Pancreas (tissue), 10 donors: ENCODE results near the gene BBS1. TPM values are rescaled to one million over a fixed set of nuclear protein-coding genes. Genes with fewer than 3 reads are reported as not detected.
A peak's percentile ranks its signal among the peaks of the same experiment; 100 is the strongest.

Experiments
- ATAC-seq, 4 donors: fragments of 200-7000 bp; cut with Tn5 transposase; one replicate each; pipeline versions ENCODE4 v1.8.0 to v1.9.1; 2020; ENCODE audit warnings: mild to moderate bottlenecking in 4 of 4, moderate library complexity in 4 of 4
- DNase-seq, 6 donors: peaks; one replicate each; pipeline ENCODE4 v3.0.0-alpha.2; 2020
- FAIRE-seq: peaks from 2 replicates; lab custom pipeline; 2012; peaks lifted over from hg19 to GRCh38; lab: Jason Lieb, UNC
- H3K27ac ChIP-seq, 4 donors: fragments of 200-600 bp; sonication (generic); 1 replicate in 3 of 4; 2 replicates in 1 of 4; pipeline versions ENCODE4 v1.5.0 to v1.8.0; 2020
- H3K27me3 ChIP-seq, 4 donors: fragments of 200-600 bp; one replicate each; pipeline ENCODE4 v1.8.0; 2021
- H3K36me3 ChIP-seq, 3 donors: fragments of 200-600 bp; sonication (generic) in 1 of 3; one replicate each; pipeline versions ENCODE4 v1.5.0 to v1.8.0; 2020 to 2021
- H3K4me1 ChIP-seq, 3 donors: fragments of 200-600 bp; one replicate each; pipeline ENCODE4 v1.8.0; 2021
- H3K4me3 ChIP-seq, 4 donors: fragments of 200-600 bp; sonication (generic) in 2 of 4; one replicate each; pipeline versions ENCODE4 v1.5.0 to v1.8.0; 2020 to 2021
- H3K9me3 ChIP-seq, 4 donors: fragments of 200-600 bp; one replicate each; pipeline ENCODE4 v1.8.0; 2021
- WGBS, 2 donors: extraction: QIAGEN DNeasy Blood & Tissue Kit; methylation state at CpG; one replicate each; pipeline ENCODE4 v1.1.7; 2013; 5-methylcytosine and 5-hydroxymethylcytosine counted together
- intact Hi-C, 3 donors: fragments of 100-400 bp; cut with DNase I; formaldehyde crosslinking; loops; one replicate each; pipeline versions ENCODE4 v1.11.1 to v1.14.2; 2022
- polyA plus RNA-seq, 2 donors: library from polyadenylated mRNA; stranded (reverse); fragments of 200-250 nt; gene quantifications; one replicate each; pipeline ENCODE4 v1.2.3, GENCODE V29; 2013
- total RNA-seq, 6 donors: library from RNA; stranded (reverse); fragmentation: NEBNext Ultra II Directional in 4 of 6; extraction: Animal tissue kit (Norgen Biotek cat#: 25700) in 4 of 6; gene quantifications; one replicate each; pipeline versions ENCODE4 v1.2.1 to v1.2.4, GENCODE V29; 2021 to 2023
- TF ChIP-seq, protein P1 (sequence below), 4 donors: fragments of 200-600 bp; sonication (generic) in 3 of 4; IDR thresholded peaks; one replicate each; pipeline versions ENCODE4 v1.5.0 to v1.8.0; 2021; ENCODE audit warnings: antibody characterized with exemption in 4 of 4
- donor health status: healthy with polysubstance abuse.
- donor health status: DM: no; HTN: no; CAD: no; lungs with moderate emphysema.
- donor health status: DM: no; HTN: no; CAD: no.
- donor health status: control.
- donor health status: control.
- donor health status: Bipolar disorder and iron deficiency.
- donor health status: DM: yes; HTN: yes; CAD: no.
- donor health status: DM: no; HTN: no; CAD: no.
- donor health status: DM: no; HTN: no; CAD: no.
- donor health status: DM: yes; HTN: yes; CAD: no.

BBS1 gene
- total and polyA plus RNA-seq, 8 donors: 19.1 to 31.9 (median 22.1) TPM

DNA sequence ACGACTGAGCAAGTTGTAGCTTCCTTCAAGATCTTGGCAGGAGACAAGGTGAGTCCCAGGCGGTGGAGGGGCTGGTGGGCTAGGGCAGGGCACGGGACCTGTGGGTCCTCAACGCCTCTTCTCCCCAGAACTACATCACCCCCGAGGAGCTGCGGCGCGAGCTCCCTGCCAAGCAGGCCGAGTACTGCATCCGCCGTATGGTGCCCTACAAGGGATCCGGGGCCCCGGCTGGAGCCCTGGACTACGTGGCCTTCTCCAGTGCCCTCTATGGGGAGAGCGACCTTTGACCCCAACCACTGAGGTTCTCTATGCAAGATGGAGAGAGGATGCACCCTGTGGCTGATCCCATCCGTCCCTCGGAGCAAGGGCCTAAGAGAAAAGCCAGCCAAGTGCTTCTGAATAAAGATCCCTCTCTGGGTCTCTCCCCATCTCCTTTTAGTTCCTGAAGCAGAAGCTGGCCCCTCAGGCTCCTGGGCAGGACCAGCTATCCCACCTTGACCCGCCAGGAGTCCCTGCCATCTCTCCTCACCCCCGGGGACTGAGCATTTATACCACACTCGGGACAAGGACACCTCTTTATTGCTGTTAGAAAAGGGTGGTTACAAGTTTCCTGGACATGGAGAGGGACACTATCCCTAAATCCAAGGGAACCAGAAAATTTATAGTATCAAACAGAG lies 52.6 kb downstream of the BBS1 start:
- no peak overlapping the region for H3K27ac ChIP-seq
- no peaks in the 10 kb centered on the region for H3K36me3 ChIP-seq
- H3K4me3 ChIP-seq: no peak overlapping the region
- peak in 1 of 6 donors; percentile 49 for DNase-seq
- H3K27me3 ChIP-seq: no peaks in the 10 kb centered on the region
- no peak for FAIRE-seq
- H3K9me3 ChIP-seq: no peaks in the 10 kb centered on the region
- WGBS, 2 donors: 86 to 88% methylated on average over 20 of the region's 20 CpGs
- intact Hi-C loops: no loop called here
- H3K4me1 ChIP-seq: peaks cover 0 to 8% (median 0%) of the 10 kb centered on the region in 3 donors
- TF ChIP-seq, protein P1, sequence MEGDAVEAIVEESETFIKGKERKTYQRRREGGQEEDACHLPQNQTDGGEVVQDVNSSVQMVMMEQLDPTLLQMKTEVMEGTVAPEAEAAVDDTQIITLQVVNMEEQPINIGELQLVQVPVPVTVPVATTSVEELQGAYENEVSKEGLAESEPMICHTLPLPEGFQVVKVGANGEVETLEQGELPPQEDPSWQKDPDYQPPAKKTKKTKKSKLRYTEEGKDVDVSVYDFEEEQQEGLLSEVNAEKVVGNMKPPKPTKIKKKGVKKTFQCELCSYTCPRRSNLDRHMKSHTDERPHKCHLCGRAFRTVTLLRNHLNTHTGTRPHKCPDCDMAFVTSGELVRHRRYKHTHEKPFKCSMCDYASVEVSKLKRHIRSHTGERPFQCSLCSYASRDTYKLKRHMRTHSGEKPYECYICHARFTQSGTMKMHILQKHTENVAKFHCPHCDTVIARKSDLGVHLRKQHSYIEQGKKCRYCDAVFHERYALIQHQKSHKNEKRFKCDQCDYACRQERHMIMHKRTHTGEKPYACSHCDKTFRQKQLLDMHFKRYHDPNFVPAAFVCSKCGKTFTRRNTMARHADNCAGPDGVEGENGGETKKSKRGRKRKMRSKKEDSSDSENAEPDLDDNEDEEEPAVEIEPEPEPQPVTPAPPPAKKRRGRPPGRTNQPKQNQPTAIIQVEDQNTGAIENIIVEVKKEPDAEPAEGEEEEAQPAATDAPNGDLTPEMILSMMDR (IDR thresholded peaks at IDR 0.05): no peak
- ATAC-seq: no peak

- Histone ChIP-seq H3K36me3 (no peaks in the 10 kb centered on the region), H3K4me3 (no peak overlapping the region), H3K4me1 (peaks cover 0 to 8% (median 0%) of the 10 kb centered on the region in 3 donors), H3K27ac (no peak overlapping the region), H3K27me3 (no peaks in the 10 kb centered on the region), H3K9me3 (no peaks in the 10 kb centered on the region)
- DNase-seq (no peak), FAIRE-seq (no peak), ATAC-seq (no peak)
- intact Hi-C loops: no loop called here
- 86 to 96% methylated on average over 10 of the region's 10 CpGs for WGBS, 2 donors
- TF ChIP-seq, protein P1 (IDR thresholded peaks at IDR 0.05): no peak
Observed at GRCh38 chr11:66563832-66564231, 53.4 kb downstream of the BBS1 start.

GRCh38 chr11:66564538-66564937 lies 54.1 kb downstream of the BBS1 start:
- no peak for FAIRE-seq

GRCh38 chr11:66564984-66565383 lies 54.5 kb downstream of the BBS1 start:
- H3K27ac ChIP-seq: no peak overlapping the region
- no peaks in the 10 kb centered on the region for H3K27me3 ChIP-seq
- 85 to 94% methylated on average over 5 of the region's 5 CpGs for WGBS, 2 donors
- ATAC-seq (no peak), FAIRE-seq (no peak), DNase-seq (no peak)
- intact Hi-C loops: no loop called here
- H3K9me3 ChIP-seq: no peaks in the 10 kb centered on the region
- no peak overlapping the region for H3K4me3 ChIP-seq
- H3K4me1 ChIP-seq: peaks cover 0 to 4% (median 0%) of the 10 kb centered on the region in 3 donors
- H3K36me3 ChIP-seq: no peaks in the 10 kb centered on the region
- TF ChIP-seq, protein P1 (IDR thresholded peaks at IDR 0.05): no peak

More at GRCh38 chr11:66564538-66564937, 54.1 kb downstream of the BBS1 start:
- intact Hi-C loops: no loop called here
- WGBS, 2 donors: 89% methylated on average over 14 of the region's 14 CpGs
- TF ChIP-seq, protein P1 (IDR thresholded peaks at IDR 0.05): no peak
- Histone ChIP-seq H3K27me3 (no peaks in the 10 kb centered on the region), H3K9me3 (no peaks in the 10 kb centered on the region), H3K27ac (no peak overlapping the region), H3K36me3 (no peaks in the 10 kb centered on the region), H3K4me3 (no peak overlapping the region), H3K4me1 (peaks cover 0 to 4% (median 0%) of the 10 kb centered on the region in 3 donors)
- DNase-seq (peak in 1 of 6 donors; percentile 51), ATAC-seq (no peak)

- intact Hi-C loops: no loop called here
- no peaks in the 10 kb centered on the region for H3K27me3 ChIP-seq
- FAIRE-seq (no peak), ATAC-seq (no peak), DNase-seq (no peak)
- H3K27ac ChIP-seq: no peak overlapping the region
- WGBS, 2 donors: 89 to 95% methylated on average over 8 of the region's 8 CpGs
- H3K4me3 ChIP-seq: no peak overlapping the region
- TF ChIP-seq, protein P1 (IDR thresholded peaks at IDR 0.05): no peak
- no peaks in the 10 kb centered on the region for H3K9me3 ChIP-seq
- H3K4me1 ChIP-seq: peaks cover 0 to 4% (median 0%) of the 10 kb centered on the region in 3 donors
- no peaks in the 10 kb centered on the region for H3K36me3 ChIP-seq
Observed at GRCh38 chr11:66566221-66566620, 55.8 kb downstream of the BBS1 start.
